H9 (cell line): Measurements from ENCODE around the gene LRRC71. TPM values are rescaled to one million over a fixed set of nuclear protein-coding genes. Genes with fewer than 3 reads are reported as not detected.

ENCODE experiments used
- DNase-seq: peaks from one replicate; pipeline ENCODE4 v3.0.0-alpha.2; 2017
- H2AFZ ChIP-seq: one replicate; pipeline ENCODE4 v1.6.1; 2013; ENCODE audit warnings: mild to moderate bottlenecking, low read length, control low read depth, moderate library complexity
- H2AK5ac ChIP-seq: 2 replicates; pipeline ENCODE4 v1.6.1; 2013; ENCODE audit warnings: low read length, control low read depth, mixed read lengths; ENCODE audit not compliant: insufficient read length
- H2BK120ac ChIP-seq: one replicate; pipeline ENCODE4 v1.6.1; 2013; ENCODE audit warnings: low read depth, mild to moderate bottlenecking, low read length, control low read depth, inconsistent platforms; ENCODE audit not compliant: poor library complexity, severe bottlenecking
- H2BK12ac ChIP-seq: 2 replicates; pipeline ENCODE4 v1.6.1; 2013; ENCODE audit warnings: low read length, control low read depth, mixed read lengths, low read depth; ENCODE audit not compliant: insufficient read length
- H2BK15ac ChIP-seq: 2 replicates; pipeline ENCODE4 v1.6.1; 2013; ENCODE audit warnings: low read depth, low read length, control low read depth
- H2BK20ac ChIP-seq: one replicate; pipeline ENCODE4 v1.6.1; 2013; ENCODE audit warnings: low read depth, mild to moderate bottlenecking, low read length, control low read depth, inconsistent platforms; ENCODE audit not compliant: poor library complexity, severe bottlenecking
- H2BK5ac ChIP-seq: 2 replicates; pipeline ENCODE4 v1.6.1; 2013; ENCODE audit warnings: low read length, control low read depth, mixed read lengths; ENCODE audit not compliant: insufficient read length
- H3K14ac ChIP-seq: 2 replicates; pipeline ENCODE4 v1.6.1; 2013; ENCODE audit warnings: low read length, control low read depth; ENCODE audit not compliant: insufficient read depth
- H3K18ac ChIP-seq: 2 replicates; pipeline ENCODE4 v1.6.1; 2013; ENCODE audit warnings: low read depth, mild to moderate bottlenecking, mixed read lengths, low read length, control low read depth; ENCODE audit not compliant: insufficient read length
- H3K23ac ChIP-seq: 2 replicates; pipeline ENCODE4 v1.6.1; 2013; ENCODE audit warnings: low read length, control low read depth, mixed read lengths, low read depth; ENCODE audit not compliant: insufficient read length
- H3K23me2 ChIP-seq: 2 replicates; pipeline ENCODE4 v1.6.1; 2013; ENCODE audit warnings: low read depth, mild to moderate bottlenecking, mixed read lengths, low read length, control low read depth; ENCODE audit not compliant: insufficient read length, poor library complexity, severe bottlenecking
- H3K27ac ChIP-seq: 2 replicates; pipeline ENCODE4 v1.5.1; 2013; ENCODE audit warnings: low read length, control low read depth, mixed read lengths, low read depth; ENCODE audit not compliant: insufficient read length
- H3K27me3 ChIP-seq: 2 replicates; pipeline ENCODE4 v1.6.1; 2013; ENCODE audit warnings: low read length, control low read depth, inconsistent platforms; ENCODE audit not compliant: insufficient read depth
- H3K4ac ChIP-seq: 2 replicates; pipeline ENCODE4 v1.6.1; 2013; ENCODE audit warnings: low read depth, mild to moderate bottlenecking, control low read depth, inconsistent platforms, low read length, moderate library complexity
- H3K4me1 ChIP-seq: 2 replicates; pipeline ENCODE4 v1.6.1; 2013; ENCODE audit warnings: low read length, control low read depth, inconsistent platforms; ENCODE audit not compliant: insufficient read depth
- H3K4me2 ChIP-seq: 2 replicates; pipeline ENCODE4 v1.6.1; 2013; ENCODE audit warnings: low read length, control low read depth, mixed read lengths; ENCODE audit not compliant: insufficient read length, insufficient read depth
- H3K56ac ChIP-seq: 2 replicates; pipeline ENCODE4 v1.6.1; 2013; ENCODE audit warnings: low read depth, mild to moderate bottlenecking, mixed read lengths, low read length, control low read depth; ENCODE audit not compliant: insufficient read length
- H3K79me1 ChIP-seq: 2 replicates; pipeline ENCODE4 v1.6.1; 2013; ENCODE audit warnings: low read depth, mild to moderate bottlenecking, moderate library complexity, low read length, control low read depth, inconsistent platforms; ENCODE audit not compliant: insufficient read depth, poor library complexity, severe bottlenecking
- H3K79me2 ChIP-seq: 2 replicates; pipeline ENCODE4 v1.6.1; 2013; ENCODE audit warnings: low read length, control low read depth, inconsistent platforms; ENCODE audit not compliant: insufficient read depth
- H3K9ac ChIP-seq: 2 replicates; pipeline ENCODE4 v1.6.1; 2013; ENCODE audit warnings: low read length, control low read depth, mixed read lengths; ENCODE audit not compliant: insufficient read length; ENCODE audit errors: extremely low read depth
- H3K9me3 ChIP-seq: one replicate; pipeline ENCODE4 v1.6.1; 2013; ENCODE audit warnings: low read depth, low read length, inconsistent platforms; ENCODE audit not compliant: control insufficient read depth
- H3T11ph ChIP-seq: one replicate; pipeline ENCODE4 v1.6.1; 2013; ENCODE audit warnings: mild to moderate bottlenecking, low read length, control low read depth, inconsistent platforms
- H4K20me1 ChIP-seq: one replicate; pipeline ENCODE4 v1.6.1; 2013; ENCODE audit not compliant: control insufficient read depth, insufficient read length, insufficient read depth
- H4K5ac ChIP-seq: 2 replicates; pipeline ENCODE4 v1.6.1; 2013; ENCODE audit warnings: low read depth, mild to moderate bottlenecking, mixed read lengths, low read length, control low read depth; ENCODE audit not compliant: insufficient read length
- H4K8ac ChIP-seq: replicated peaks from 2 replicates; pipeline ENCODE4 v1.6.1; 2013; ENCODE audit warnings: low read length, control low read depth, mixed read lengths, low read depth; ENCODE audit not compliant: insufficient read length
- H4K91ac ChIP-seq: 2 replicates; pipeline ENCODE4 v1.6.1; 2013; ENCODE audit warnings: low read depth, mild to moderate bottlenecking, moderate library complexity, mixed read lengths, low read length, control low read depth; ENCODE audit not compliant: insufficient read length
- H3K27ac Mint-ChIP-seq, 3 experiments: 2 replicates in 2 of 3; 3 replicates in 1 of 3; pipeline ENCODE4 v1.8.0; 2020 to 2021; ENCODE audit warnings: mixed read lengths in 3 of 3, mild to moderate bottlenecking in 1 of 3, moderate library complexity in 1 of 3
- H3K27me3 Mint-ChIP-seq: 2 replicates; pipeline ENCODE4 v1.8.0; 2021; ENCODE audit warnings: low read depth, mild to moderate bottlenecking, moderate library complexity, mixed read lengths
- H3K36me3 Mint-ChIP-seq, 3 experiments: 2 replicates in 2 of 3; 3 replicates in 1 of 3; pipeline ENCODE4 v1.8.0; 2020 to 2021; ENCODE audit warnings: low read depth in 3 of 3, mixed read lengths in 3 of 3; ENCODE audit not compliant: insufficient read depth in 1 of 3
- H3K4me1 Mint-ChIP-seq, 2 experiments: 2 replicates each; pipeline ENCODE4 v1.8.0; 2020; ENCODE audit warnings: mixed read lengths in 2 of 2
- H3K4me3 Mint-ChIP-seq, 2 experiments: 2 replicates in 1 of 2; 3 replicates in 1 of 2; pipeline ENCODE4 v1.8.0; 2020 to 2021; ENCODE audit warnings: mild to moderate bottlenecking in 2 of 2, mixed read lengths in 2 of 2, moderate library complexity in 1 of 2
- H3K9me3 Mint-ChIP-seq, 2 experiments: 2 replicates in 1 of 2; 3 replicates in 1 of 2; pipeline ENCODE4 v1.8.0; 2020; ENCODE audit warnings: mild to moderate bottlenecking in 2 of 2, mixed read lengths in 2 of 2, moderate library complexity in 1 of 2
- WGBS: extraction: QIAGEN DNeasy Blood & Tissue Kit; methylation state at CpG from one replicate; pipeline ENCODE4 v1.1.7; 2013; ENCODE audit warnings: missing lambda C conversion rate, low lambda C conversion rate, mixed read lengths; ENCODE audit not compliant: insufficient read length; ENCODE audit errors: extremely low coverage; 5-methylcytosine and 5-hydroxymethylcytosine counted together
- total RNA-seq: library from RNA; stranded (reverse); gene quantifications from 2 replicates; pipeline ENCODE4 v1.2.1, GENCODE V29; 2021
- TF ChIP-seq, protein P1 (sequence below): fragments of 200-600 bp; sonication (generic); conservative IDR thresholded peaks from 3 replicates; pipeline ENCODE4 v1.8.0; 2021; ENCODE audit warnings: antibody characterized with exemption, mild to moderate bottlenecking

The LRRC71 gene
- total RNA-seq, 1 experiment from 2014 or later, result not detected

DNA sequence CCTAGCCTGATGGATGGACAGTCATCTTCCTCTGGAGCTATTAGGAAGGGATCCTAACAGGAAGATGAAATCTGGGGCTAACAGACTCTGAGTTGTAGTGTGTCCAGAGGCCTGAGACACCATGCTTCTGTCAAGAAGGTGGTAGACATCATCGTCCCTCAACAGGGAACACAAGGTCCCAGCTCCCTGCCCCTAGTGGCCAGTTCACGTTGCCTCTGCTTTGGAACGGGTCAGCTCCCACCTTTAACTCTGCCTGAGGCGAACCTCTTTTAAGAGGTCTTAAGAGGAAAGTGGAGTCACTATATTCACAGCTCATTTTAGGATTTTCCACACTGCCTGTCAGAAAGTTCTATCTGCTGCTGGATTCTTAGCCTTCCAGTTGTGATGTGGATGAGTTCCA is 28.3 kb downstream of the LRRC71 start:
- H3K79me2 ChIP-seq, result no peaks in the 10 kb centered on the region
- Mint-ChIP-seq H3K9me3 (no peaks in the 10 kb centered on the region), H3K27me3 (no peaks in the 10 kb centered on the region), H3K36me3 (peaks cover 55 to 92% (median 85%) of the 10 kb centered on the region in 3 experiments), H3K27ac (no peak overlapping the region), H3K4me3 (no peak overlapping the region), H3K4me1 (peaks cover 3 to 4% of the 10 kb centered on the region in 2 experiments; a peak in 3 of 4 replicates)
- peak; percentile 51 for DNase-seq
- H4K5ac ChIP-seq, result no peak overlapping the region
- H2AK5ac ChIP-seq, result no peak overlapping the region
- H3K4me1 ChIP-seq, result no peaks in the 10 kb centered on the region
- no peaks in the 10 kb centered on the region for H3K9me3 ChIP-seq
- no peak overlapping the region for H2BK5ac ChIP-seq
- H3K27ac ChIP-seq, result no peak overlapping the region
- H2AFZ ChIP-seq, result no peak overlapping the region
- H3K23ac ChIP-seq, result no peak overlapping the region
- H3K4ac ChIP-seq, result no peak overlapping the region
- H3K79me1 ChIP-seq, result no peaks in the 10 kb centered on the region
- H4K91ac ChIP-seq, result no peak overlapping the region
- TF ChIP-seq, protein P1, sequence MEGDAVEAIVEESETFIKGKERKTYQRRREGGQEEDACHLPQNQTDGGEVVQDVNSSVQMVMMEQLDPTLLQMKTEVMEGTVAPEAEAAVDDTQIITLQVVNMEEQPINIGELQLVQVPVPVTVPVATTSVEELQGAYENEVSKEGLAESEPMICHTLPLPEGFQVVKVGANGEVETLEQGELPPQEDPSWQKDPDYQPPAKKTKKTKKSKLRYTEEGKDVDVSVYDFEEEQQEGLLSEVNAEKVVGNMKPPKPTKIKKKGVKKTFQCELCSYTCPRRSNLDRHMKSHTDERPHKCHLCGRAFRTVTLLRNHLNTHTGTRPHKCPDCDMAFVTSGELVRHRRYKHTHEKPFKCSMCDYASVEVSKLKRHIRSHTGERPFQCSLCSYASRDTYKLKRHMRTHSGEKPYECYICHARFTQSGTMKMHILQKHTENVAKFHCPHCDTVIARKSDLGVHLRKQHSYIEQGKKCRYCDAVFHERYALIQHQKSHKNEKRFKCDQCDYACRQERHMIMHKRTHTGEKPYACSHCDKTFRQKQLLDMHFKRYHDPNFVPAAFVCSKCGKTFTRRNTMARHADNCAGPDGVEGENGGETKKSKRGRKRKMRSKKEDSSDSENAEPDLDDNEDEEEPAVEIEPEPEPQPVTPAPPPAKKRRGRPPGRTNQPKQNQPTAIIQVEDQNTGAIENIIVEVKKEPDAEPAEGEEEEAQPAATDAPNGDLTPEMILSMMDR, result peak; percentile 70
- no peaks in the 10 kb centered on the region for H3K27me3 ChIP-seq
- H3K18ac ChIP-seq, result no peak overlapping the region
- H3T11ph ChIP-seq, result no peak overlapping the region
- H2BK12ac ChIP-seq, result no peak overlapping the region
- H3K14ac ChIP-seq, result no peak overlapping the region
- H2BK120ac ChIP-seq, result no peak overlapping the region
- no peak overlapping the region for H2BK20ac ChIP-seq
- no CpG with 5 or more reads among the region's 4 CpGs for WGBS
- H3K4me2 ChIP-seq, result no peak overlapping the region
- H3K56ac ChIP-seq, result no peak overlapping the region
- no peak overlapping the region for H3K9ac ChIP-seq
- H4K20me1 ChIP-seq, result no peaks in the 10 kb centered on the region
- no peak overlapping the region for H4K8ac ChIP-seq
- no peaks in the 10 kb centered on the region for H3K23me2 ChIP-seq
- no peak overlapping the region for H2BK15ac ChIP-seq
